SH-SY5Y (cell line): ENCODE measurements around the gene KRT5.

Source experiments
- GATA2 ChIP-seq: IDR thresholded peaks from 2 replicates; pipeline ENCODE4 v1.6.1; 2011; ENCODE audit warnings: mild to moderate bottlenecking, low read depth, low read length
- GATA3 ChIP-seq: IDR thresholded peaks from 2 replicates; pipeline ENCODE4 v1.6.1; 2011; ENCODE audit warnings: low read depth, mild to moderate bottlenecking, low read length, moderate library complexity

- TF ChIP-seq GATA2 (no peak), GATA3 (no peak)
Measured at GRCh38 chr12:52524898-52525591, 4.9 kb upstream of the KRT5 start.
